GM12872 (cell line): ENCODE results near the gene FAM221B.

Experiments
- CTCF ChIP-seq: IDR thresholded peaks from 3 replicates; pipeline ENCODE4 v1.5.1; 2011; ENCODE audit warnings: low read depth, mild to moderate bottlenecking, low read length, moderate library complexity; ENCODE audit not compliant: insufficient read depth

The FAM221B gene

DNA sequence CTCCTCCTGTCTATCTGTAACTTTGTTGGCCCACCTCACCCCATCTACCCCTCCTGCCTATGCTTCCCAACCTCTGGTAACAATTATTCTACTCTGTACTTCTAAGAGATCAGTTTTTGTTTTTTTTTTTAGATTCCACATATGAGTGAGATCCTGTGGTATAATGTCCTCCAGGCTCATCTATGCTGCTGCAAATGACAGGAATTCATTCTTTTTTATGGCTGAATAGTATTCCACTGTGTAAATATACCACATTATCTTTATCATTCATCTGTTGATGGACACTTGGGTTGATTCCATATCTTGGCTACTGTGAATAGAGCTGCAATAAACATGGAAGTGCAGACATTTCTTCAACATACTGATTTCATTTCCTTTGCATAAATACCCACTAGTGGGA lies 45.1 kb downstream of the FAM221B start:
- no peak for TF ChIP-seq CTCF

DNA sequence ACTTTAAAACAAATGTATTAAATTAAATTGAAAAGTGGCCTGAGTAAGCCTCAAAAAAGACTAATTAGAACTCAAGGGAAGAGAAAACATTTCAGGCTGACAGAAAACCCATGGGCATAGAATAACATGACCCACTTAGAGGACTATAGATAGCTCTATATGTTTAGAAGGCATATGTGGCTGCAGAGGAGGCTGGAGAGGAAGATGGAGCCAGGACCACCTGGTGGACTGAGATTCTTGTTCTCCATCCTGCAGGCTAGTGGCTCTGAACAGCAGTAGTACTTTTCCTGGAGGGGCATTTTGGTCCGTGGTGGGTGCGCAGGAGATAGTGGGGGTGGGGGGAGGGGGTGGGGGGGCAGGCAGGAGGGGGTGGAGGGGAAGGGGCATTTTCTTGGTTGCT lies 47.5 kb downstream of the FAM221B start:
- TF ChIP-seq CTCF = no peak

DNA sequence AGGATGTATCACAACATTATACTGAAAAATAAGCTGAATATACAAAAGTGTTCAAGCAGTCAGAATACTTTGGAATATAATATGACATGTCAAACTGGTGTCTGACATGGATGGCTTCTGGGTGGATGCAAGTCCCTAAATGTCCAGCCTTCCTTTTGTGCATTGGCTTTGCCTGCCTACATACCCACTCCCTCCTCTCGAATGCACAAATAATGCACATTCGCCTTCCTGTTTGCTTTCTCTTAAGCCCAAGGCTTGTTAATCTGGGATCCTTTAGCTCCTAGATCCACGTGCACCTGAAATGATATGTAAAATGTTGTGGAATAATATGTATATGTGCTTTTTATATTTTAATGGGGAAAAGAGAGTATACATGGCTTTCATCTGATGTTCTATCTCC lies 50.0 kb downstream of the FAM221B start:
- no peak for TF ChIP-seq CTCF

DNA sequence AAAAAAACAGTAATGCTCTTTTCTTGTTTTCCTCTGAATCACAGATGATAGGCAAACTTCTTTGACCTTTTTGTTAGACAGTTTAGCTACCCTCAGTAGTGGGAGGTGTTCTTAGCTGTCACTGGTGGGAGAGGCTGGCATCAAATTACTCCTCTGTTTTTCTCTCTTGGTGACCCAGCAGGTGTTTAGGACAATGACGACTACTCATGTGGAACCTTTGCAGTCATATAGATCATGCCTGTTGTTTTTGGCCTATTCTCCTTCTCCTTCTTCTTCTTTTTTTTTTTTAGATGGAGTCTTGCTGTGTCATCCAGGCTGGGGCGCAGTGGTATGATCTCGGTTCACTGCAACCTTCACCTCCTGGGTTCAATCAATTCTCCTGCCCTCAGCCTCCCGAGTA lies 52.5 kb downstream of the FAM221B start:
- TF ChIP-seq CTCF = no peak

- TF ChIP-seq CTCF = no peak
Measured at GRCh38 chr9:35774907-35775635, 53.5 kb downstream of the FAM221B start.

GRCh38 chr9:35771943-35772342 lies 56.6 kb downstream of the FAM221B start:
- TF ChIP-seq CTCF = no peak

- TF ChIP-seq CTCF = no peak
Measured at GRCh38 chr9:35771534-35771933, 57.0 kb downstream of the FAM221B start.
